SK-N-SH (cell line): Measurements from ENCODE around the gene PHF20.

ENCODE experiments used
- RFX5 ChIP-seq: IDR thresholded peaks from 2 replicates; pipeline ENCODE4 v1.6.1; 2012; ENCODE audit warnings: mild to moderate bottlenecking, improper control_type of control experiment, low read length
- TF ChIP-seq, protein P1 (sequence below): fragments of 200-600 bp; sonication (generic); IDR thresholded peaks from 2 replicates; pipeline ENCODE4 v1.6.1; 2017; ENCODE audit warnings: antibody characterized with exemption, mild to moderate bottlenecking, moderate library complexity

DNA sequence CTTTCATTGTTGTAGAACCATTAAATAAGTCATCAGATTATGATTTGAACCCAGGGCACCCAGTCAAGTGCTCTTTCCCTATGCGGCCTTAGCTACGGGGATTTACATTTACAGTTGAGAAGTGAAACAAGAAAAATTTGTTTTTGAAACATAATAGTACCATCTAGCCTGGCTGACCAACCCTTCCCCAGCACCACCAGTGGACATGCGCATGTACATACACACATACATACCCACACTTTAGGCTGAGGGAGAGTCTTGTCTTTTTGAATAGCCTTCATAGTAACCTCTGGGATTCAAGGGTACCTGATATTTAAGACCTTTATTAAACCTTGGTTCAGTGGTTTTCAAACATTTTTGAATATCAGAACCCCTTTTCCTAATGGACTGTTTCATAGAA is 148.7 kb downstream of the PHF20 start:
- TF ChIP-seq, protein P1, sequence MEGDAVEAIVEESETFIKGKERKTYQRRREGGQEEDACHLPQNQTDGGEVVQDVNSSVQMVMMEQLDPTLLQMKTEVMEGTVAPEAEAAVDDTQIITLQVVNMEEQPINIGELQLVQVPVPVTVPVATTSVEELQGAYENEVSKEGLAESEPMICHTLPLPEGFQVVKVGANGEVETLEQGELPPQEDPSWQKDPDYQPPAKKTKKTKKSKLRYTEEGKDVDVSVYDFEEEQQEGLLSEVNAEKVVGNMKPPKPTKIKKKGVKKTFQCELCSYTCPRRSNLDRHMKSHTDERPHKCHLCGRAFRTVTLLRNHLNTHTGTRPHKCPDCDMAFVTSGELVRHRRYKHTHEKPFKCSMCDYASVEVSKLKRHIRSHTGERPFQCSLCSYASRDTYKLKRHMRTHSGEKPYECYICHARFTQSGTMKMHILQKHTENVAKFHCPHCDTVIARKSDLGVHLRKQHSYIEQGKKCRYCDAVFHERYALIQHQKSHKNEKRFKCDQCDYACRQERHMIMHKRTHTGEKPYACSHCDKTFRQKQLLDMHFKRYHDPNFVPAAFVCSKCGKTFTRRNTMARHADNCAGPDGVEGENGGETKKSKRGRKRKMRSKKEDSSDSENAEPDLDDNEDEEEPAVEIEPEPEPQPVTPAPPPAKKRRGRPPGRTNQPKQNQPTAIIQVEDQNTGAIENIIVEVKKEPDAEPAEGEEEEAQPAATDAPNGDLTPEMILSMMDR = no peak
- no peak for TF ChIP-seq RFX5
